Tibial nerve (tissue), 4 donors: Measurements from ENCODE around the gene CRABP1. TPM values are rescaled to one million over a fixed set of nuclear protein-coding genes. Genes with fewer than 3 reads are reported as not detected.
A peak's percentile ranks its signal among the peaks of the same experiment; 100 is the strongest.

Source experiments
- DNase-seq, 2 donors: peaks; one replicate each; pipeline ENCODE4 v3.0.0-alpha.2; 2019; ENCODE audit warnings: low spot score in 2 of 2
- H3K27ac ChIP-seq, 4 donors: fragments of 200-600 bp; sonication (generic) in 3 of 4; one replicate each; pipeline ENCODE4 v1.5.1; 2017 to 2019; ENCODE audit warnings: mild to moderate bottlenecking in 1 of 4
- H3K27me3 ChIP-seq, 2 donors: fragments of 200-600 bp; sonication (generic) in 1 of 2; one replicate each; pipeline versions ENCODE4 v1.5.1 to v1.6.0; 2017 to 2019
- H3K36me3 ChIP-seq, 3 donors: fragments of 200-600 bp; sonication (generic); one replicate each; pipeline ENCODE4 v1.5.1; 2018 to 2019
- H3K4me1 ChIP-seq, 4 donors: fragments of 200-600 bp; sonication (generic) in 3 of 4; one replicate each; pipeline ENCODE4 v1.5.1; 2017 to 2019
- H3K4me3 ChIP-seq, 4 donors: fragments of 200-600 bp; sonication (generic) in 3 of 4; one replicate each; pipeline ENCODE4 v1.5.1; 2017 to 2019; ENCODE audit warnings: mild to moderate bottlenecking in 1 of 4, moderate library complexity in 1 of 4
- H3K9me3 ChIP-seq, 4 donors: fragments of 200-600 bp; sonication (generic) in 3 of 4; one replicate each; pipeline ENCODE4 v1.5.1; 2017 to 2019
- CTCF ChIP-seq, 5 experiments: fragments of 200-600 bp in 3 of 5; fragments of 450-650 bp in 2 of 5; sonication (generic) in 3 of 5; IDR thresholded peaks; one replicate each; pipeline ENCODE4 v1.5.1; 2016 to 2019; ENCODE audit warnings: antibody characterized with exemption in 5 of 5, mild to moderate bottlenecking in 3 of 5, moderate library complexity in 2 of 5
- EP300 ChIP-seq, 2 donors: sonication (generic); formaldehyde crosslinking; IDR thresholded peaks; one replicate each; pipeline ENCODE4 v1.6.1; 2017; ENCODE audit warnings: antibody characterized with exemption in 2 of 2, mild to moderate bottlenecking in 1 of 2
- POLR2A ChIP-seq, 2 donors: fragments of 450-650 bp; IDR thresholded peaks; one replicate each; pipeline ENCODE4 v1.6.1; 2017; ENCODE audit warnings: antibody characterized with exemption in 2 of 2, mild to moderate bottlenecking in 2 of 2, moderate library complexity in 2 of 2
- WGBS, 2 donors: methylation state at CpG; one replicate each; pipeline ENCODE4 v1.1.5; 2018; 5-methylcytosine and 5-hydroxymethylcytosine counted together
- total RNA-seq, 4 donors: library from RNA; depleted of rRNA; stranded (reverse); fragments of >200 nt; gene quantifications; one replicate each; pipeline ENCODE4 v1.1.0, GENCODE V29; 2016

CRABP1 gene
- total RNA-seq, 4 donors from 2014 or later: 1.6 to 6.6 TPM; not detected in 2

- WGBS, 2 donors: 89% methylated on average over 4 of the region's 4 CpGs
- peaks cover 0 to 12% (median 0%) of the 10 kb centered on the region in 4 donors for H3K9me3 ChIP-seq
- no peaks in the 10 kb centered on the region for H3K36me3 ChIP-seq
- H3K4me1 ChIP-seq: peaks cover 0 to 12% (median 7%) of the 10 kb centered on the region in 4 donors
- H3K27me3 ChIP-seq: peaks cover 0 to 51% of the 10 kb centered on the region in 2 donors
- TF ChIP-seq EP300 (IDR thresholded peaks at IDR 0.05) (no peak), CTCF (IDR thresholded peaks at IDR 0.05) (no peak), POLR2A (IDR thresholded peaks at IDR 0.05) (no peak)
- no peak overlapping the region for H3K4me3 ChIP-seq
- no peak for DNase-seq
- H3K27ac ChIP-seq: no peak overlapping the region
Observed at GRCh38 chr15:78335985-78336384, 4.2 kb upstream of the CRABP1 start.

- no peak for DNase-seq
- H3K36me3 ChIP-seq: no peaks in the 10 kb centered on the region
- TF ChIP-seq EP300 (IDR thresholded peaks at IDR 0.05) (no peak), POLR2A (IDR thresholded peaks at IDR 0.05) (no peak), CTCF (IDR thresholded peaks at IDR 0.05) (no peak)
- peaks cover 0 to 19% (median 7%) of the 10 kb centered on the region in 4 donors for H3K4me1 ChIP-seq
- H3K27ac ChIP-seq: no peak overlapping the region
- H3K9me3 ChIP-seq: peaks cover 0 to 12% (median 0%) of the 10 kb centered on the region in 4 donors
- 67 to 70% methylated on average over 7 of the region's 7 CpGs for WGBS, 2 donors
- H3K27me3 ChIP-seq: peaks cover 0 to 79% of the 10 kb centered on the region in 2 donors
- H3K4me3 ChIP-seq: no peak overlapping the region
Observed at GRCh38 chr15:78338781-78339180, 1.4 kb upstream of the CRABP1 start.

GRCh38 chr15:78339559-78339958 is 594 bp upstream of the CRABP1 start:
- no peak overlapping the region for H3K4me3 ChIP-seq
- peaks cover 0 to 83% of the 10 kb centered on the region in 2 donors for H3K27me3 ChIP-seq
- peaks cover 0 to 8% (median 0%) of the 10 kb centered on the region in 4 donors for H3K9me3 ChIP-seq
- no peak for DNase-seq
- WGBS, 2 donors: 48 to 52% methylated on average over 17 of the region's 17 CpGs
- TF ChIP-seq CTCF (IDR thresholded peaks at IDR 0.05) (no peak), EP300 (IDR thresholded peaks at IDR 0.05) (no peak), POLR2A (IDR thresholded peaks at IDR 0.05) (no peak)
- H3K27ac ChIP-seq: no peak overlapping the region
- H3K36me3 ChIP-seq: no peaks in the 10 kb centered on the region
- H3K4me1 ChIP-seq: peaks cover 0 to 19% (median 7%) of the 10 kb centered on the region in 4 donors

GRCh38 chr15:78341057-78341987 is 1.2 kb downstream of the CRABP1 start:
- peaks cover 0 to 19% (median 7%) of the 10 kb centered on the region in 4 donors for H3K4me1 ChIP-seq
- WGBS, 2 donors: 8 to 13% methylated on average over 27 to 39 of the region's 53 CpGs
- TF ChIP-seq EP300 (IDR thresholded peaks at IDR 0.05) (no peak), POLR2A (IDR thresholded peaks at IDR 0.05) (no peak), CTCF (IDR thresholded peaks at IDR 0.05) (no peak)
- H3K27me3 ChIP-seq: peaks cover 0 to 74% of the 10 kb centered on the region in 2 donors
- H3K9me3 ChIP-seq: no peaks in the 10 kb centered on the region
- peak overlapping the region in 1 of 4 donors; percentile 31 for H3K4me3 ChIP-seq
- H3K27ac ChIP-seq: no peak overlapping the region
- DNase-seq: no peak
- H3K36me3 ChIP-seq: no peaks in the 10 kb centered on the region

- Histone ChIP-seq H3K36me3 (no peaks in the 10 kb centered on the region), H3K4me3 (no peak overlapping the region), H3K9me3 (no peaks in the 10 kb centered on the region), H3K4me1 (peaks cover 0 to 19% (median 7%) of the 10 kb centered on the region in 4 donors), H3K27me3 (peaks cover 0 to 71% of the 10 kb centered on the region in 2 donors), H3K27ac (no peak overlapping the region)
- TF ChIP-seq POLR2A (IDR thresholded peaks at IDR 0.05) (no peak), EP300 (IDR thresholded peaks at IDR 0.05) (no peak), CTCF (IDR thresholded peaks at IDR 0.05) (no peak)
- DNase-seq: no peak
- 46 to 47% methylated on average over 5 of the region's 5 CpGs for WGBS, 2 donors
Observed at GRCh38 chr15:78342021-78342420, 1.9 kb downstream of the CRABP1 start.
